Activated CD8-positive, alpha-beta memory T cell treated with anti-CD3 and anti-CD28 coated beads, Interleukin-2, amount 50 U/mL, for 24 hours (primary cell): Measurements from ENCODE around the gene ZFP2.
"Not testable (repeated sequence)": the region's sequence is repeated elsewhere in the genome, so short reads cannot be mapped to it uniquely, and the experiment has no call there.

ENCODE experiments used
- DNase-seq: peaks from one replicate; pipeline ENCODE4 v3.0.0-alpha.2; 2020; ENCODE audit errors: extremely low read depth

ZFP2 gene

DNA sequence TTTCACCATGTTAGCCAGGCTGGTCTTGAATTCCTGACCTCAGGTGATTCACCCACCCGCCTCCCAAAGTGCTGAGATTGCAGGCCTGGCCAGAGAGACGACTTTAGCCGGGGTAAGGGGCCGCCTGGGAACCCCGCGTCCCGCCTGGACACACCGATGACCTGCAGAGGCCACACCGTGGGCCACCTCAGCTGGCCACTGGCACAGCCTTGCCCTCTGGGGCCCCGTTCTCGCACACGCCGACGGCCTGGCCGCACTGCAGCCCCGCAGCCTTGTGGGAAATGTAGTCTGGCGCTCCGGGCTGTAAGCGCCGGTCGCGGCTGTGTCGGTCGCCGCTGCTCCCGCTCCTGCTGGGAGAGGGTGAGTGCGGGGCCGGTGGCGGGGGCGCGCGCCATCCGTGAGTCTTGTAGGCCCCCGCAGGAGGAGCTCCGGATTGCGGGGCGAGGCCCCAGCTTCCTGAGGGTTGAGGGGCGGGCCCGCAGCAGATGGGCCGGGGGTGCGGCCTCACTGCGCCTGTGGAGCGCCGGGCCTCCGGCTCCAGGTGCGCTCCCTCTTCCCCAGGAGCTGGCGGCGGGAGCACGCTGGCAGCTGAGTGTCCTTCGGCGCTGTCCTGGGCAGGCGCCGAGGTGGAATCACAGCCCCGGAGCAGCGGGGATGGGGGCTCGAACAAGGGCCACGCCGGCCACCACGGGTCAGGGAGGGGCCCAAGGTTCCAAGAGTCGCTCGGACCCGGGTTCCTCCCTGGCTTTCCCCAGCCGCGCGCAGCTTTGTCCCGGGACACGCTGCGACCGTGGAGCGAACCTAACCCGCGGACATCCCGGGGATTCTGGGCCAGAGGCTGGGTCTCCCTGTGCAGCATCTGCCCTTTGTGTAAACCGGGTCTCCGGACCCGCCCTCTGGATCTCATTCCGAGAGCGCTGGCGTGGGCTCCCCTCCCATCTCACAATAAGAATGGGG, at the start of gene ZFP2:
Gene ZFP2, plus strand, starts transcription at position 299 of the 957 bp plus-strand sequence. CDS start 35,401 bp downstream, outside the sequence.
- no peak for DNase-seq

DNA sequence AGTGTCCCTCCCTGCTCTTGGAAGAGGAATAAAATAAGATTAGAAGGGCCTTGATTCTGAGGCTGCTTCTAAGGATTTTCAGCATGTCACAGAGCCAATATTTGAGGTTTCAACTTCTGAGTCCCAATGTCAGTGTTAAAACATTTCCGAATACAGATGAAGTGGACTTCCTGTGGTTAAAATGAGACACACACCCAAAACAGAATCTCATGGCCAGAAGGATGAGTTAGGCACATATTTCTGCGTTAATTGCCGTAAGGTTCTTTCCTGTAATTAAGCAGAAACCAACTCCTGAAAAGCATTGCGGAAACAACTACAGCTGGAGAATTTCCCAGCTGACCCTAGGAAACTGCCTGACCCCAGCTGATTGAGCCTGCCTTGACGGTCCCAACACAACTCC, 46.4 kb upstream of the ZFP2 start:
- no peak for DNase-seq

DNA sequence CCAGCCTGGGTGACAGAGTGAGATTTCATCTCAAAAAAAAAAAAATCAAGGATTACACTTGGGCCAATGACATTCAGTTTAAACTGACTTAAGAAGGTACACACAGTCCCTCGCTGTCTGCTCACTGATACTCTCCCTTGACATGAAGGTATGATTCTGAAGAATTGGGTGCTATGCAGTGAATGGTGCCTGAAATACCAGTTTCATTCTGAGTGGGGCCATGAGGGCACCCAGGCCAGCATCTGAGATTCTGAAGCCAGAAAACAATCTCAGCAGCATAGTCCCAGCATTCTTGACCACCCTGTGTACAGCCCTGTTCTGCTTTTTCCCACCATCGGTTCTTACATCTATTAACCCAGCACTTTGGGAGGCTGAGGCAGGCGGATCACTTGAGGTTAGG, 43.8 kb upstream of the ZFP2 start:
- DNase-seq, result no peak

DNA sequence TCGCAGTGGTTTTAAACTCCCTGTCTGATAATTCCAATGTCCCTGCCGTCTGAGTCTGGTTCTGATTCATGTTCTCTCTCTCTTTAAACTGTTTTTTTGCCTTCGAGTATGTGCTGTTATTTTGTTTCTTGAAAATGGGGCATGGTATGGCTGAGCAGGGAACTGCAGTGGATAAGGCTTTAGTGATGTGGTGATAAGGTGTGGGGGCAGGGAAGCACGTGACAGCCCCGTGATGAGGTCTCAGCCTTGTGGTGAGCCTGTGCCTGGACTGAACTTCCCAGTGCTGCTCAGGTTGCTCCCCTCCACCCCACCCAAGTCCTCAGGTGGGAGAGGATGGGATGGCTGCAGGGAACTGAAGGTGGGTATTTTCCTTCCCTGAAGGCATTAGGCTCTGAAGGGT, 41.4 kb upstream of the ZFP2 start:
- no peak for DNase-seq

DNA sequence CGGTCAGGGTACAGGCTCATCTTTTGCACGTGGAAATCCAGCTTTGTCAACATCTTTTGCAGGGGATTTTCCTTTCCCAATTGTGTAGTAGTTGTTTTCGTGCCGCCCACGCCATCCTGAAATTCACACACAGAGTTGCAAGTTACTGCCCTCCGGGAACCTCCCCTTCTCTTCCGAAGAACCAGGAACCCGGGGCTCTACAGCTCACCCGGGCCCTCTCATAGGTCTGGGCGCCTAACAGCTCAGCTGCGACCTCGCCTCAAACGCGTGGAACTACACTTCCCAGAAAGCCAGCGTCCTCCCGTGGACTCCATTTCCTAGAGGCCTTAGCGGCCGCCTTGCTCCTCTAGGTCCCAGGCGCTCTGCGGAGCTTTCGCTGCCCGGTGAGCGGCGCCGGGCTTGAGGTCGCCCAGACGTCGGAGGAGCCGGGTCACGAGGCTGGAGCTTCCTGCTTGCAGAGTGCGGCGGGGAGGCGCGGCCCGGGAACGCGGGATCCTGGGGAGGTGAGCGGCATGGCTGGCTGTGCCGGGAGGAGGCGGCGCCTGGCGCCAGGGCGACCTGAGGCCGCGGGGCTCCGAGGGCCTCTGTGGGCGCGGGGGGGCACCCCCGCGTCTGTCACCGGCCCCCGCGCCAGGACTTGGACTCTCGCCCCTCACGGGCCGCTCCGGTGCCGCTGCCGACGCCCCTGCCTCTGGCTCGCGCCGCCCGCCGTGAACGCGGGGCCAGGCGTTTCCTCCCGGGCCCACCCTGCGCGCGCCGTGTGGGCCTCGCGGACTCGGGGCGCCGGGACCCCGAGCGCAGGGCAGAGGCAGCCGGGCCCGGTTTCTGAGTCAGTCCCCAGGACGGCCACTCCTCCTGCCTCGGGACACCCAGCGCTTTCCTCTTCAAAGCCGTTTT, 35.8 kb upstream of the ZFP2 start, which contains the start of gene ZNF354B:
Gene ZNF354B, plus strand, starts transcription at position 329 of the 897 bp plus-strand sequence. CDS start 1,095 bp downstream, outside the sequence.
- DNase-seq, result peak; percentile 56

DNA sequence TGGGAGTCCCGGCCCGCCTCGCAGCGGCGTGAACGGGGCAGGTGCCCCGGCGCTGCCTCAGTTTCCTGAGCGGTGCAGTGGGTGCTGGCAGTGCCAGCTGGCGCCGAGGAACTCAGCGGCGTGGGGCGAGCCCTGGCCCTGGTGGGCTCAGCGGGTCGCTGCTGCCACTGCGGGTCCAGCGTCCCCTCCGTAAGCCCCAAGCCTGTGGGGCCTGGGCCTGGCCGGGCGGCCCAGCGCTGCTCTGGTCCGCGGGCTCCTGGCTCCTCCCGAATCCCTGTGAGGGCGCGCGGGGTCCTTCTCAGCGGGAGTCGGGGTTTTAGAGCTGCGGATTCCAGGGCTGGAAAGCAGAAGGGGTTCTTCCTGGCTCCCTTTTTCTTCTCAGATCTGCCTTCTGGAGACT, 35.1 kb upstream of the ZFP2 start:
- DNase-seq, result not testable (repeated sequence)

DNA sequence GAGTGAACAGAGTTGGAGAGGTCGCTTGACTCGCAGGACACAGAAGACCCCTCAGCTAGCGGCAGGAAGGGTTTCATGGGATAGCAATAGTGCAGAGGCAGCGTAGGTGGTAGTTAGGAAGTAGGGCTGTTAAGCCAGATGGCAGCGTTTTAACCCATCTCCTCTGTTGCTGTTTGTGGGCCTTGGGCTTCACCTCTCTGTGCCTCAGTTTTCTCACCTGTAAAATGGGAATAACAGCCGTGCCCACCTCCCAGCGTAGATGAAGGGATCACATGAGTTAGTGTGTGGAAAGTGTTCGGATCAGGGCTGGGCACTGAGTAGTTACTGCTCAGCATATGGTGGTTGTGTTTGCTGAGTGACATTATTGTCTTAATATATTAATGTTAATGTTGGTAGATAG, 34.1 kb upstream of the ZFP2 start:
- no peak for DNase-seq

DNA sequence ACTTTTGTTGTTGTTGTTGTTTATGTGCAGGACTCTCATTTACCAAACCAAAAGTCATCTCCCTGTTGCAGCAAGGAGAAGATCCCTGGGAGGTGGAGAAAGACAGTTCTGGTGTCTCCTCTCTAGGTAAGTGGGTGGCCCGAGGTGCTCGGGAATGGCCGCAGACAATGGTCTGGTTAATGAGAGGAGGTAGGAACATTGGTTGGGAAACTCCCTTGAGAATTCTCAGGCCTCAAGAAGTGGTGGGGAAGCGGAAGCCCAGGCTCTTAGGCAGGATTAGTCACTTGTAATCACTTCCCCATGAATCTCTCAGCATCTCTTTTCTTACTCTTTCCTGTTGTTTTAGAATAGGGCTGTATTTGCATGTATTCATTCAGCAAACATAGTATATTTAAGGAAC, 28.8 kb upstream of the ZFP2 start:
- no peak for DNase-seq

DNA sequence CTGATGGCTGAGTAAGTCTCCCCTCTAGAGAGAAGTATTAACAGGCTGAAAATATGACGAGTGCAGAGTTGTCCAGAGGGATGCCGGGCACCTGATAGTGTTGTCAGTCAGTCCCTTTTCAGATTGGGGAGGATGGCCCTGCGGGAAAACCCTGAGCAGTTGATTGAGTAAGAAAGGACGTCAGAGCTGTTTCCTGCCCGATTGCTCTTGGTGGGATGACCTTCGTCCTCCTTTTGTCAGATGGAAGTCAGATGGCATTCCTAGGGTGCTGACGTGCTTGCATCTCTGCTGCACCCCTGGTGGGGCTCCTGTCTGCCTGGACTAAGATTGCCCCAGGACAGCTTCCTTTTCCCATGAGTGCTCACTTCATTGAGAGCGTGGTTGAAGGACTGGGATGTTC, 26.1 kb upstream of the ZFP2 start:
- DNase-seq, result no peak

DNA sequence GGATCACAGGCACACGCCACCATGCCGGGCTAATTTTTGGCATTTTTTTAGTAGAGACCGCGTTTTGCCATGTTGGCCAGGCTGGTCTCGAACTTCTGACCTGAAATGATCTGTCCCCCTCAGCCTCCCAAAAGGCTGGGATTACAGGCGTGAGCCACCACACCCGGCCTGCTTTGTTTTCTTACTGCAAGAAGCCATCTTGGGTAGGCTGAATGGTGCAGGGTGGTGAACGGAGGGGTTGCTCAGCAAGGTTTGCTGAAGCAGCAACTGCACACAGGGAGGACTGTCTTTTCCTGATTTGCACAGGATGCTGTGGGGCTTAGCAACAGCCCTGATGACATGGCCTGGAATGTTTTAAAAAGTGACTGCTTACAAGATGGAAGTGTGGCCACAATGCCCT, 25.3 kb upstream of the ZFP2 start:
- no peak for DNase-seq

DNA sequence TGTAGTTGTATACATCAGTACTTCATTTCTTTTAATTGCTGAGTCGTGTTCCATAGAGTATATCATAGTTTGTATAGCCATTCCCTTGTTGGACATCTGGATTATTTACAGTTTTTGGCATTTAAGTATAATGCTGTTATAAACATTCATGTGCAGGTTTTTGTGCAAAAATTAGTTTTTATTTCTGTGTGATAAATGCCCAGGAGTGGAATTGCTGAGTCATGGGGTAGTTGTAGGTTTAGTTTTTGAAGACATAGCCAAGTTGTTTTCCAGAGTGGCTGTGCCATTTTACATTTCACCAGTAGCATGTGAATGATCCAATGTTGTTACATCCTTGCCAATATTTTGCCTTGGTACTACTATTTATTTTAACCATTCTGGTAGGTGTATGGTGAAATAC, 23.4 kb upstream of the ZFP2 start:
- no peak for DNase-seq

DNA sequence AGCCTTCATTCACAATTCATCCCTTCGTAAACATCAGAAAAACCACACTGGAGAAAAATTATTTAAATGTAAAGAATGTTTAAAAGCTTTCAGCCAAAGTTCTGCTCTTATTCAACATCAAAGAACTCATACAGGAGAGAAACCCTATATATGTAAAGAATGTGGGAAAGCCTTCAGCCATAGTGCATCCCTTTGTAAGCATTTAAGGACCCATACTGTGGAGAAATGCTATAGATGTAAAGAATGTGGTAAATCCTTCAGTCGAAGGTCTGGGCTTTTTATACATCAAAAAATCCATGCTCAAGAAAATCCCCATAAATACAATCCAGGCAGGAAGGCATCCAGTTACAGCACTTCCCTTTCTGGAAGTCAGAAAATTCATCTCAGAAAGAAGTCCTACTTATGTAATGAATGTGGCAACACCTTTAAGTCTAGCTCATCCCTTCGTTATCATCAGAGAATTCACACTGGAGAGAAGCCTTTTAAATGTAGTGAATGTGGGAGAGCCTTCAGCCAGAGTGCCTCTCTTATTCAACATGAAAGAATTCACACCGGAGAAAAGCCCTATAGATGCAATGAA, 12.5 kb upstream of the ZFP2 start:
- not testable (repeated sequence) for DNase-seq

DNA sequence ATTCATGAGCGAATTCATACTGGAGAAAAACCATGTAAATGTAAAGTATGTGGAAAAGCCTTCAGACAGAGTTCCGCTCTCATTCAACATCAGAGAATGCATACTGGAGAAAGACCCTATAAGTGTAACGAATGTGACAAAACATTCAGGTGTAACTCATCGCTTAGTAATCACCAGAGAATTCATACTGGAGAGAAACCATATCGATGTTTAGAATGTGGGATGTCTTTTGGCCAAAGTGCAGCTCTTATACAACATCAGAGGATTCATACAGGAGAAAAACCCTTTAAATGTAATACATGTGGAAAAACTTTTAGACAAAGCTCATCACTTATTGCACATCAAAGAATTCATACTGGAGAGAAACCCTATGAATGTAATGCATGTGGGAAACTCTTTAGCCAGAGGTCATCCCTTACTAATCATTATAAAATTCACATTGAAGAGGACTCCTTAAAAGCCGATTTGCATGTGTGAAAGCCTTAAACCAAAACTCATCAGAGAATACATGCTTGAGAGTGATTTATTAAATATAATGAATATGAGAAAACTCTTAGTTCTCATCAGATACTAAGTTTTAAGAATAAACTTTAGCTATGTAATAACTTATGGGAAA, 11.8 kb upstream of the ZFP2 start:
- DNase-seq, result no peak

DNA sequence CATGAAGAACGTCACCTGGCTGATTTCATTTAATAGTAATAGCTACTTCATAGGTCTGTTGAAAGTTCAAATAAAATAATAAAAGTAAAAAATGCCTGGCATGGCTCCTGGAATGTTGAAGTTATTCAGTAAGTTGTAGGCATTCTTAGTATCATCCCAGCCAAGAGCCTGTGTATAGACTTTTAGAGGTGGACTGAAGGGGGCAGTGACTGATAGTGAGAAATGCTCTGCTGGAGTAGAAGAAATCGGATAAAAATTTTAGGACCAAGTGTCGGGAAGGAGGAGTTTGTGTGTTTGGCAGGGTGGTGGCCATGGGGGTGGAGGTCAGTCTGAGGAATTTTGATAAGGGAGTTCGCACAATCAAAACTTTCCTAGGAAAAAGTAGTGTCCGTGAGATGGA, 3.6 kb downstream of the ZFP2 start:
- DNase-seq, result no peak

DNA sequence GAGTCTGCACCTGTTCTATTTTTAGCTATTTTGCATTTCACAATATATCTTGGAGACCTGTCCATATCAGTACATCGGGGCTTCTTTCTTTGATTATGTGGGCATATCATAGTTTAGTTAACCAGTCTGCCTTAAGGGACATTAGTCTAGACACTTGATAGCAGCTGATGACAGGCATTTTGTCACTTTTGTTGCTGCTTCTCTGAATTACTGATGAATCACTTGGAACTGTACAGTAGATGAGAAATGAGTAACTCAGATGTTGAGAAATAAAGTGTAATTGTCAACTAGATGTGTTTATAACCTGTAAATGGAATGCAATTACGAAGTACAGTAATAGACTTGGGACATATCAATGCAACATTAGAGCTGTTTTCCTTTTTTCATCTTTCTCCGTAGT, 7.1 kb downstream of the ZFP2 start:
- no peak for DNase-seq

DNA sequence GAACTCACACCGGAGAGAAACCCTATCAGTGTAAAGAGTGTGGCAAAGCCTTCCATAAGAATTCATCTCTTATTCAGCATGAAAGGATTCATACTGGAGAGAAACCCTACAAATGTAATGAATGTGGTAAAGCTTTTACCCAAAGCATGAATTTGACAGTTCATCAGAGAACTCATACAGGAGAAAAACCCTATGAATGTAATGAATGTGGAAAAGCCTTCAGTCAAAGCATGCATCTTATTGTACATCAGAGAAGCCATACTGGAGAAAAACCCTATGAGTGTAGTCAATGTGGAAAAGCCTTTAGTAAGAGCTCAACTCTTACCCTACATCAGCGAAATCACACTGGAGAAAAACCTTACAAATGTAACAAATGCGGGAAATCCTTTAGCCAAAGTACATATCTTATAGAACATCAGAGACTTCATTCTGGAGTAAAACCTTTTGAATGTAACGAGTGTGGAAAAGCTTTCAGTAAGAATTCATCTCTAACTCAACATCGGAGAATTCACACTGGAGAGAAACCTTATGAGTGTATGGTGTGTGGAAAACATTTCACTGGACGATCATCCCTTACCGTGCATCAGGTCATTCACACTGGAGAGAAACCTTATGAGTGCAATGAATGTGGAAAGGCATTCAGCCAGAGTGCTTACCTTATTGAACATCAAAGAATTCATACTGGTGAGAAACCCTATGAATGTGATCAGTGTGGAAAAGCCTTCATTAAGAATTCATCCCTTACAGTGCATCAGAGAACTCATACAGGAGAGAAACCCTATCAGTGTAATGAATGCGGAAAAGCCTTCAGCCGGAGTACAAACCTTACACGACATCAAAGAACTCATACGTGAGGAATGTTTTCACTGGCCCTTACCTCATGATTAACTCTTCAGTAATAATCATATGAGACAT, 36.4 kb downstream of the ZFP2 start:
- no peak for DNase-seq

DNA sequence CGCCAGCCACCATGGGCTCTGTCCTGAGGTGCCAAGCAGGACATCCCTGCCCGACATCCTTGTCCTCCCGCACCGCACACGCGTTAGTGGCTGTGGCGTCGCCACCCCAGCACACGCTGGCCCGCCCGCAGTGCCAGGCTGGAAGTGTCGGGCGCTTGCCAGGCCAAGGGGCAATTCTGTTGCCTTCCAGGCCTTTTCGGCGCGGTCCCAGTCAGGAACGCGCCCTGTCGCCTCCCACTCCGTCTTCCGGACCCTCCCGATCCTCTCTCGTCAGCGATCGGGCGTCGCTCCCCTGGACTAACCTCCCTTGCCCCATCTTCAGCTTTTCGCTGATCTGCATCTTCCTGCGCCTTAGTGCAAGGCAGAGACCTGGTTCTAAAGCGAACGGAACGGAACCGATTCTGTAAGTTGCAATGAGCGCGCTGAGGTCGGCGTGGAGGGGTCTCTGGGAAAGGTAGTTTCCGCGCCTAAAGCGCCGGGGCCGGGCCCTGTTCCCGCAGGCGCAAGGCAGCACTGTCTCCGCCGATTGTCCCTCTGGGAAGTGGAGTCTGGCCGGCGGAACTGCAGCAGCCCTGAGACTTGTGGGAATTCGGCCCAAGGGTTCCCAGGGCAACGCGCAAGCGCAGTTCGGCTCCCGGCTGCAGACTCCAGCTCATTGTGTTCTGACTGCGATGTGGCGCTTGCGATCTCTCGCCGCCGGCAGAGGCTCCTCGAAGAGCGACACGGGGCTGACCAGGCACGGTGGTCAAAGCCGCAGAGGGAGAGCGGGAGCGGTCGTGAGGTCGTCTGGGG, 45.1 kb downstream of the ZFP2 start, which contains the start of gene ZNF454:
Gene ZNF454, plus strand, starts transcription at position 630 of the 792 bp plus-strand sequence. CDS start 1,594 bp downstream, outside the sequence.
- no peak for DNase-seq

DNA sequence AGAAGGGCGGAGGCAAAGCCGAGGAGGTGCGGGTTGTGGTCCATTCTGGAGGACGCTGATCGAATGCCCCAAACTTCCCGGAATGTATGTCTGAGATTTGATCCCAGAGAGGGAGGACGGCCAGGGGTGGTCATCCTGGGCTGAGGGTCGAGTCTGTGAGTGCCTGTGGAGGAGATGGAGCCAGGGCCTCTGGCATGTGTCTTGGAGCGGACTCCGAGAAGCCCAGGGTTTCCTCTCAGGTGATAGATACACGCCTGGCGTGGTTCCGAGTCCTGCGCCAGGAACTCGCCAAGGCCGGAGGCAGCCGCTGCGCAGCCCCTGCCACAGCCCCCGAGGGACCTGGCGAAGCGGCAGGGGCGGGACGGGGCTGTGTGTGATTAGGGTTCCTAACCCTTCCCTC, 45.6 kb downstream of the ZFP2 start:
- no peak for DNase-seq

DNA sequence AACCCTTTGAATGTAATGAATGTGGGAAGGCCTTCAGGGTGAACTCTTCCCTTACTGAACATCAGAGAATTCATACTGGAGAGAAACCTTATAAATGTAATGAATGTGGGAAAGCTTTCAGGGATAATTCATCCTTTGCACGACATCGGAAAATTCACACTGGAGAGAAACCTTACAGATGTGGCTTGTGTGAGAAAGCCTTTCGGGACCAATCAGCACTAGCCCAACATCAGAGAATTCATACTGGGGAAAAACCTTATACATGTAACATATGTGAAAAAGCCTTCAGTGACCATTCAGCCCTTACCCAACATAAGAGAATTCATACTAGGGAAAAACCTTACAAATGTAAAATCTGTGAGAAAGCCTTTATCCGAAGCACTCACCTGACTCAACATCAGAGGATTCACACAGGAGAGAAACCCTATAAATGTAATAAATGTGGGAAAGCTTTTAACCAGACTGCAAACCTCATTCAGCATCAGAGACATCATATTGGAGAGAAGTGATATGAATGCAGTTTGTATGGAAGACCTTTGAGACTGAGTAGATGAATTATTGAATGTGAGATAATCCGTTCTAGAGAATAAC, 69.8 kb downstream of the ZFP2 start:
- no peak for DNase-seq
